ENCODE results near the gene TPPP3. TPM values are rescaled to one million over a fixed set of nuclear protein-coding genes. Genes with fewer than 3 reads are reported as not detected.

Gene TPPP3
- total and polyA plus RNA-seq, 9 donors, result 2.2 to 269 (median 15.2) TPM

GRCh38 chr16:67406111-67406971 is 13.0 kb upstream of the TPPP3 start:
- Histone ChIP-seq H3K27me3 (no peaks in the 10 kb centered on the region), H3K27ac (no peak overlapping the region)

GRCh38 chr16:67405336-67405735 is 12.0 kb upstream of the TPPP3 start:
- intact Hi-C loops (cut with DNase I), result loop anchor here in 1 of 4 donors (5.0 kb wide), 1 partner anchor 123 kb away; no protein-coding TSS in a partner anchor
- 91 to 94% (median 93%) methylated on average over 8 of the region's 8 CpGs for WGBS, 3 donors
- Histone ChIP-seq H3K27me3 (no peaks in the 10 kb centered on the region), H3K4me1 (ENCODE audit: insufficient read depth) (no peaks in the 10 kb centered on the region), H3K27ac (no peak overlapping the region), H3K4me3 (no peak overlapping the region), H3K9me3 (no peaks in the 10 kb centered on the region), H3K36me3 (no peaks in the 10 kb centered on the region)
- no peak for TF ChIP-seq CTCF (IDR thresholded peaks at IDR 0.05)
- no peak for TF ChIP-seq POLR2A (IDR thresholded peaks at IDR 0.05)
- DNase-seq, result no peak

More at GRCh38 chr16:67406111-67406971, 13.0 kb upstream of the TPPP3 start:
- Histone ChIP-seq H3K36me3 (no peaks in the 10 kb centered on the region), H3K4me3 (no peak overlapping the region), H3K4me1 (ENCODE audit: insufficient read depth) (no peaks in the 10 kb centered on the region), H3K9me3 (no peaks in the 10 kb centered on the region)
- intact Hi-C loops (cut with DNase I), result loop anchor here in 1 of 4 donors (5.0 kb wide), 1 partner anchor 124 kb away; no protein-coding TSS in a partner anchor
- peak in 2 of 5 donors; percentile 42 to 63 for DNase-seq
- no peak for TF ChIP-seq POLR2A (IDR thresholded peaks at IDR 0.05)
- WGBS, 3 donors, result 46 to 60% (median 54%) methylated on average over 18 of the region's 18 CpGs

GRCh38 chr16:67404740-67405226 is 11.5 kb upstream of the TPPP3 start:
- Histone ChIP-seq H3K27me3 (no peaks in the 10 kb centered on the region), H3K4me3 (no peak overlapping the region), H3K36me3 (no peaks in the 10 kb centered on the region), H3K9me3 (no peaks in the 10 kb centered on the region), H3K4me1 (ENCODE audit: insufficient read depth) (no peaks in the 10 kb centered on the region), H3K27ac (no peak overlapping the region)
- 94 to 95% (median 94%) methylated on average over 5 of the region's 5 CpGs for WGBS, 3 donors
- intact Hi-C loops (cut with DNase I), result loop anchor here in 1 of 4 donors (5.0 kb wide), 1 partner anchor 122 kb away; no protein-coding TSS in a partner anchor
- no peak for DNase-seq
- no peak for TF ChIP-seq EP300 (IDR thresholded peaks at IDR 0.05)
- TF ChIP-seq CTCF (IDR thresholded peaks at IDR 0.05), result no peak
- TF ChIP-seq POLR2A (IDR thresholded peaks at IDR 0.05), result no peak

GRCh38 chr16:67403976-67404555 is 10.8 kb upstream of the TPPP3 start:
- Histone ChIP-seq H3K36me3 (no peaks in the 10 kb centered on the region), H3K27me3 (no peaks in the 10 kb centered on the region), H3K4me1 (ENCODE audit: insufficient read depth) (peaks cover 2% of the 10 kb centered on the region), H3K4me3 (no peak overlapping the region), H3K9me3 (no peaks in the 10 kb centered on the region), H3K27ac (no peak overlapping the region)
- DNase-seq, result no peak
- intact Hi-C loops (cut with DNase I), result no loop called here
- TF ChIP-seq EP300 (IDR thresholded peaks at IDR 0.05), result no peak
- TF ChIP-seq POLR2A (IDR thresholded peaks at IDR 0.05), result no peak
- no peak for TF ChIP-seq CTCF (IDR thresholded peaks at IDR 0.05)
- WGBS, 3 donors, result 84 to 91% (median 89%) methylated on average over 12 of the region's 12 CpGs

Data from ovary (tissue), 9 donors.